Gastroesophageal sphincter (tissue), 4 donors: Measurements from ENCODE around the gene HHAT. TPM values are rescaled to one million over a fixed set of nuclear protein-coding genes. Genes with fewer than 3 reads are reported as not detected.

Source experiments
- ATAC-seq: fragments of 150-250 bp; one replicate; pipeline ENCODE4 v1.9.1; 2016; ENCODE audit warnings: mild to moderate bottlenecking, moderate library complexity
- H3K27ac ChIP-seq, 4 donors: fragments of 200-600 bp; sonication (generic) in 3 of 4; 1 replicate in 3 of 4; 2 replicates in 1 of 4; pipeline ENCODE4 v1.5.1; 2016 to 2019
- H3K27me3 ChIP-seq: fragments of 200-600 bp; sonication (generic); one replicate; pipeline ENCODE4 v1.5.1; 2019
- H3K36me3 ChIP-seq, 2 donors: fragments of 200-600 bp; sonication (generic); one replicate each; pipeline ENCODE4 v1.5.1; 2019; ENCODE audit warnings: control low read depth in 1 of 2
- H3K4me1 ChIP-seq, 3 donors: fragments of 200-600 bp; sonication (generic); 1 replicate in 2 of 3; 2 replicates in 1 of 3; pipeline ENCODE4 v1.5.1; 2016 to 2019; ENCODE audit warnings: control low read depth in 2 of 3
- H3K4me3 ChIP-seq, 2 donors: fragments of 200-600 bp; sonication (generic); one replicate each; pipeline ENCODE4 v1.5.1; 2019; ENCODE audit warnings: mild to moderate bottlenecking in 1 of 2, moderate library complexity in 1 of 2
- H3K9me3 ChIP-seq, 3 donors: fragments of 200-600 bp; sonication (generic); one replicate each; pipeline ENCODE4 v1.5.1; 2017 to 2019; ENCODE audit warnings: control low read depth in 2 of 3
- CTCF ChIP-seq, 4 experiments: fragments of 200-600 bp in 2 of 4; fragments of 450-650 bp in 2 of 4; sonication (generic) in 1 of 4; IDR thresholded peaks; one replicate each; pipeline ENCODE4 v1.5.1; 2017 to 2019; ENCODE audit warnings: antibody characterized with exemption in 4 of 4, mild to moderate bottlenecking in 2 of 4, moderate library complexity in 2 of 4
- EP300 ChIP-seq: sonication (generic); formaldehyde crosslinking; IDR thresholded peaks from one replicate; pipeline ENCODE4 v1.6.1; 2017; ENCODE audit warnings: antibody characterized with exemption, mild to moderate bottlenecking
- POLR2A ChIP-seq, 2 donors: fragments of 450-650 bp; IDR thresholded peaks; one replicate each; pipeline ENCODE4 v1.6.1; 2017; ENCODE audit warnings: antibody characterized with exemption in 2 of 2, mild to moderate bottlenecking in 2 of 2, moderate library complexity in 1 of 2
- POLR2AphosphoS5 ChIP-seq: sonication (generic); formaldehyde crosslinking; IDR thresholded peaks from one replicate; pipeline ENCODE4 v1.6.1; 2017; ENCODE audit warnings: antibody characterized with exemption
- WGBS, 2 donors: methylation state at CpG; one replicate each; pipeline ENCODE4 v1.1.5; 2018; ENCODE audit warnings: low coverage in 1 of 2; 5-methylcytosine and 5-hydroxymethylcytosine counted together
- total RNA-seq, 4 donors: library from RNA; depleted of rRNA; stranded (reverse); fragments of >200 nt; gene quantifications; one replicate each; pipeline ENCODE4 v1.1.0, GENCODE V29; 2016

HHAT gene
- total RNA-seq, 4 donors from 2014 or later: 1.2 to 2.4 (median 1.9) TPM

- Histone ChIP-seq H3K4me3 (no peak overlapping the region), H3K4me1 (peaks cover 0 to 19% (median 0%) of the 10 kb centered on the region in 3 donors), H3K36me3 (no peaks in the 10 kb centered on the region), H3K9me3 (no peaks in the 10 kb centered on the region), H3K27me3 (no peaks in the 10 kb centered on the region), H3K27ac (no peak overlapping the region)
- no peak for ATAC-seq
- 81 to 85% methylated on average over 2 to 3 of the region's 3 CpGs for WGBS, 2 donors
- TF ChIP-seq CTCF (IDR thresholded peaks at IDR 0.05): no peak
- TF ChIP-seq POLR2AphosphoS5: no peak
- TF ChIP-seq POLR2A (IDR thresholded peaks at IDR 0.05): no peak
- no peak for TF ChIP-seq EP300
Observed at GRCh38 chr1:210340311-210340710, 11.6 kb downstream of the HHAT start.

GRCh38 chr1:210340841-210341240 is 12.1 kb downstream of the HHAT start:
- TF ChIP-seq POLR2A (IDR thresholded peaks at IDR 0.05) (no peak), EP300 (no peak), CTCF (IDR thresholded peaks at IDR 0.05) (no peak), POLR2AphosphoS5 (no peak)
- H3K4me3 ChIP-seq: no peak overlapping the region
- no peaks in the 10 kb centered on the region for H3K9me3 ChIP-seq
- no peaks in the 10 kb centered on the region for H3K27me3 ChIP-seq
- ATAC-seq: no peak
- peaks cover 0 to 19% (median 0%) of the 10 kb centered on the region in 3 donors for H3K4me1 ChIP-seq
- H3K36me3 ChIP-seq: no peaks in the 10 kb centered on the region
- WGBS, 2 donors: 79 to 98% methylated on average over 2 of the region's 2 CpGs
- H3K27ac ChIP-seq: no peak overlapping the region

GRCh38 chr1:210342986-210343780 is 14.5 kb downstream of the HHAT start:
- H3K4me3 ChIP-seq: peak overlapping the region; percentile 43 to 44
- peak overlapping the region in 2 of 4 donors; percentile 44 to 48 for H3K27ac ChIP-seq
- peaks cover 0 to 19% (median 0%) of the 10 kb centered on the region in 3 donors for H3K4me1 ChIP-seq

GRCh38 chr1:210344706-210345105 is 16.0 kb downstream of the HHAT start:
- Histone ChIP-seq H3K4me1 (peaks cover 0 to 19% (median 0%) of the 10 kb centered on the region in 3 donors), H3K4me3 (no peak overlapping the region), H3K9me3 (no peaks in the 10 kb centered on the region), H3K36me3 (peaks cover 0 to 1% of the 10 kb centered on the region in 2 donors), H3K27me3 (no peaks in the 10 kb centered on the region), H3K27ac (no peak overlapping the region)
- no peak for TF ChIP-seq POLR2A (IDR thresholded peaks at IDR 0.05)
- no peak for TF ChIP-seq POLR2AphosphoS5
- TF ChIP-seq EP300: no peak
- TF ChIP-seq CTCF (IDR thresholded peaks at IDR 0.05): no peak
- ATAC-seq: no peak
- WGBS, 2 donors: 87 to 100% methylated on average over 2 to 8 of the region's 9 CpGs

More at GRCh38 chr1:210342986-210343780, 14.5 kb downstream of the HHAT start:
- TF ChIP-seq CTCF (IDR thresholded peaks at IDR 0.05) (no peak), EP300 (no peak), POLR2A (IDR thresholded peaks at IDR 0.05) (no peak), POLR2AphosphoS5 (no peak)
- ATAC-seq: peak; percentile 22
- Histone ChIP-seq H3K9me3 (no peaks in the 10 kb centered on the region), H3K27me3 (no peaks in the 10 kb centered on the region), H3K36me3 (no peaks in the 10 kb centered on the region)
- 15 to 34% methylated on average over 5 to 12 of the region's 14 CpGs for WGBS, 2 donors

- no peak overlapping the region for H3K27ac ChIP-seq
- peaks cover 0 to 3% of the 10 kb centered on the region in 2 donors for H3K36me3 ChIP-seq
- peaks cover 0 to 17% (median 0%) of the 10 kb centered on the region in 3 donors for H3K4me1 ChIP-seq
- no peak overlapping the region for H3K4me3 ChIP-seq
- no peak for ATAC-seq
- 91% methylated on average over 1 of the region's 1 CpG; no CpG with 5 or more reads in 1 of the 2 donors for WGBS, 2 donors
- no peaks in the 10 kb centered on the region for H3K9me3 ChIP-seq
- no peaks in the 10 kb centered on the region for H3K27me3 ChIP-seq
- TF ChIP-seq CTCF (IDR thresholded peaks at IDR 0.05): no peak
Observed at GRCh38 chr1:210347112-210347511, 18.4 kb downstream of the HHAT start.
